Measurements from ENCODE around the gene C2CD4D.
A peak's percentile ranks its signal among the peaks of the same experiment; 100 is the strongest.
"Not testable (repeated sequence)": the region's sequence is repeated elsewhere in the genome, so short reads cannot be mapped to it uniquely, and the experiment has no call there.

The C2CD4D gene

DNA sequence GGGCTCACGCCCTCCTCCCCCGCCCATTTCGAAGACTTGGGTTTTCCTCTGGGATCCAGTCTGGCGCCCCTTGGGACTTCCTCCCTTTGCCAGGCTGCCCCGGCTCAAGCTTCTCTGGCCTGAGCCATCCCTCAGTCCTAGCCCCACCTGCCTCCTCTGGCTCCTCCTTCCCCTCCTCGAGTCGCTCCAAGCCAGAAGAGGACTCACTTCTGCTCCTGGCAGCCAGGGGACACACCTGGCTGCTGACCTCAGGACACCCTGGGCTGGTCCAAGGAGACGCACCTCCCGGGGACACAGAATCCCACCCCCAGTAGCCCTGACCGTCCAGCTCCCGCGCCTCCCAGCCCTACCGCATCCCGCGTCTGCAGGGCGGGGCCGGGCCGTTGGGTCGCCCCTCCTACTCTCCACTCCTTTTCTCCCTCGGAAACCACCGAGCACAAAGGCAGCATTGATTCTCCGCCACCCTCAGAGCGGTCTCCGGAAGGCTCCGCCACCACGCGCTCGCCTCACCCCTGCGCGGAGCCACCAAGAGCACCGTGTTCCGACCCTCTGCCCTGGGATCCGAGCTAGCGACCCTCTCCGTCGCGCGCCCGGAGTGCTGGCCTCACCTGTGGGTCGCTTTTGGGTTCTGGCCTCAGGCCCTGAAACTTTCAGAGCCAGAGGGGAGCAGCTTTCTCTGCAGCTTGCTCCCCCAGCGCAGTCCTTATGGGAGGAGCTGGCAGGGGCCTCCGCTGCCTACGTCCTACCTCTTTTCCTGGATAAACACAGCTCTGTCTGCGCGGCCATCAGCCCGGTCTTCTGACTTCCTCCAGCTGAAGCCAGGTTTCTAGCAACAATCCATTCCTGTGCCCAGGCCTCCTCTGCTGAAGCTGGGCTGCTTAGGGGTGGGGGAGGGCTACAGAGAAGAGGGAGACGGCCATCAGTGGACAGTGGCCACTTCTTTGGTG, at the start of gene C2CD4D:
C2CD4D (minus strand) TSS at position 364 of the 947 bp plus-strand sequence. CDS start 831 bp downstream, outside the sequence.
- peak; percentile 83 for DNase-seq

DNA sequence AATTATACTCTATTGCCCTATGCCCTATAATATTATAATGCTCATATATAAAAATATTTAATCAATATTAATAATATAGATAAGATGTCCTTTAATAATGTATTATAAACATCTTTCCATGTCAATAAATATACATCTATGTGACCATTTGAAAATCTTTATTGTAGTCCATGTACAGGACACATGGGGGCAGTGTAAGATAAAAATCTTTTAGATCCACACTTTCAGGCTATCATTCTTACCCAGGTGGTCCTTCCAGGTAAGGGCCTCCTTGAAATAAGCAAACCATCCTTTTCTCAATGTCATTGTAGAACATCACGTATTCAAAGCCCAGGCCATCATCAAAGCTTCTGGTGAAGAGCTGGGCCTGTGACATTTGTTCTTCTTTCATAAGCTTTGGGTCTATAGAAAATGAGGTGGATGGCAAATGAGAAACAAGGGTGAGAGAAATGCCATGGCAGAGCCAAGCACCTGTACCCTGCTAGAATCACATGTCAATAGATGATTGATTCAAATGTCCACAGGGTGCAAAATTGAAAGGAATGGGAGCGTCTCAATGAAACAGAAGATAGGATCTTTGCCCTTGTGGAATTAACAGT, 49.5 kb upstream of the C2CD4D start:
- DNase-seq, result peak; percentile 51

DNA sequence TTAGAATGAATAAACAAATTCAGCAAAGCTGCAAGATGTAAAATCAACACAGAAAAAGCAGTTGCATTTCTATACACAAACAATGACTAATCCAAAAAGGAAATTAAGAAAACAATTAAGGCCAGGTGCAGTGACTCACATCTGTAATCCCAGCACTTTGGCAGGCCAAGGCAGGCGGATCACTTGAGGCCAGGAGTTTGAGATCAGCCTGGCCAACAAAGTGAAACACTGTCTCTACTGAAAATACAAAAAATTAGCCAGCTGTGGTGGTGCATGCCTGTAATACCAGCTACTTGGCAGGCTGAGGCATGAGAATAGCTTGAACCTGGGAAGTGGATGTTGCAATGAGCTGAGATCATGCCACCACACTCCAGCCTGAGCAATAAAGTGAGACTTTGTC, 47.4 kb upstream of the C2CD4D start:
- no peak for DNase-seq

DNA sequence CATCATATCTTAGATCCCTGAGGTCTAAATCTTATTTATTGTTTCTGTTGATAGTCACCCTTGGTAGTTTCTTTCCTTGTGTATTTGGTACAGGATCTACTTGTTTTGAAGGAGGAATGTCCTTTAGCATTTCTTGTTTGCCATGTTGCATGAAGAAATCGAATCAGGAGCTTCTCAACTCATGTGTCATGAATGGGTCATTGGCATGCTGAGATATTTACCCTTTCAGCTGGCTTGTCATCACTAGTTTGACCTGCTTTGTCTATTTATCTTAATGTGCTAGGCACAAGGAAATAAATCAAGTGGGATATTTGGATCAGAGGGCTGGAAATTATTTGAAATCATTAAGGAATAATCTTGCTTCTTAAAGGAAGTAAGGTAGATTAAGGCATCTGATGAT, 45.9 kb upstream of the C2CD4D start:
- DNase-seq, result no peak

DNA sequence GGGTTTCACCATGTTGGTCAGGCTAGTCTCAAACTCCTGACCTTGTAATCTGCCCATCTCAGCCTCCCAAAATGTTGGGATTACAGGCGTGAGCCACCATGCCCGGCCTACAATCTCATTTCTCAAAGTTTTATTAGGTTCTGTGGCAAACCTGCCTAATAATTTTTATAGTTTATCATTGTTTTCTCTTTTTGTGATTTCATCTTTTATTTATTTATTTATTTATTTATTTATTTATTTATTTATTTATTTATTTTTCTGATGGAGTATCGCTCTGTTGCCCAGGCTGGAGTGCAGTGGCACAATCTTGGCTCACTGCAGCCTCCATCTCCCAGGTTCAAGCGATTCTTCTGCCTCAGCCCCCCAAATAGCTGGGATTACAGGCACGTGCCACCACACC, 45.3 kb upstream of the C2CD4D start:
- DNase-seq, result not testable (repeated sequence)

DNA sequence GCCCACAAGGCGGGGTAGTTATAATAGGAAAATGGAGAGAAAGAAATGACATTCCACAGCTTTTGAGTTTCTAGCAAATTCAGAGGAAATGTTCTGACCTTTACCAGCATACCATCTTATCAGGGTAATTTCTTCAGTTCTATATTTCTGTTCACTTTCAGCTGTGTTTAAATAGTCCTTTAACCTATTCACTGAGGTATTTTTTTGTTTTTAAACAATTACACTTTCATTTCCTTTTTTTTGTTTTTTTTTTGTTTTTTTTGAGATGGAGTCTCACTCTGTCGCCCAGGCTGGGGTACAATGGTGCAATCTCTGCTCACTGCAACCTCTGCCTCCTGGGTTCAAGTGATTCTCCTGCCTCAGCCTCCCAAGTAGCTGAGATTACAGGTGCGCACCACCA, 44.8 kb upstream of the C2CD4D start:
- DNase-seq, result not testable (repeated sequence)

DNA sequence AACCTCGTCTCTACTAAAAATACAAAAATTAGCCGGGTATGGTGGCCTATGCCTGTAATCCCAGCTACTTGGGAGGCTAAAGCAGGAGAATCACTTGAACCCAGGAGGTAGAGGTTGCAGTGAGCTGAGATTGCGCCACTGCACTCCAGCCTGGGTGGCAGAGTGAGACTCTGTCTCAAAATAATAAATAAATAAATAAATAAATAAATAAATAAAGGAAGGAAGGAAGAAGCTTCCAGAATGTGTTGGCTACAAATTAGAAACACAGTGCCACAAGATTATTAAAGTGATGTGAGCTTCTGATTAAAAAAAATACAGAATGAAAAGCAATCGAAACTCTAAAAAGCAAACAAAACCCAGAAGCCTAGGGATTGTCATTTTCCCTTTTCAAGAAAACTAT, 44.3 kb upstream of the C2CD4D start:
- DNase-seq, result not testable (repeated sequence)

DNA sequence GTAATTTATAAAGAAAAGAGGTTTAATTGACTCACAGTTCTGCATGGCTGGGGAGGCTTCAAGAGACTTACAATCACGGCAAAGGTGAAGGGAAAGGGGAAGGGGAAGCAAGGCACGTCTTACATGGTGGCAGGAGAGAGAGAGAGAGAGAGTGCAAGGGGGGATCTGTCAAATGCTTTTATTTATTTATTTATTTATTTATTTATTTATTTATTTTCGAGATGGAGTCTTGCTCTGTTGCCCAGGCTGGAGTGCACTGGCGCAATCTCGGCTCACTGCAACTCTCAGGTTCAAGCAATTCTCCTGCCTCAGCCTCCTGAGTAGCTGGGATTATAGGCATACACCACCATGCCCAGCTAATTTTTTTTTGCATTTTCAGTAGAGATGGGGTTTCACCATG, 43.3 kb upstream of the C2CD4D start:
- DNase-seq, result not testable (repeated sequence)

DNA sequence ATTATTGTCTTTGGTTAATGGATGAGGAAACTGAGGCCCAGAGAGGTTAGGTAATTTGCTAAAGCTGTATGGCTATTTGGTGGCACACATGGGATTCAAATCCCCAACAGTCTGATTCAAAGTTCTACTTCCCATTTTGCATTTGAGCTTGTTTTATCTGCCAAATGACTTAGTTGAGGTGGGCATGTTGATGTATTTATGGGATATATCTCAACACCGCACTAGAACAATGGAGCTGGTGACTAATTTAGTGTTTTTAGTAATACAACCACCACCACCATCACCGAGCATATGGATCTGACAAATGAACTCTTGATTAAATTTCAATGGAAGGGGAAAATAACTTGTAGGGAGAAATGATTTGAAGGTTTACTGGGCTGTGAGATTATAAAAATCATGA, 42.8 kb upstream of the C2CD4D start:
- DNase-seq, result no peak

DNA sequence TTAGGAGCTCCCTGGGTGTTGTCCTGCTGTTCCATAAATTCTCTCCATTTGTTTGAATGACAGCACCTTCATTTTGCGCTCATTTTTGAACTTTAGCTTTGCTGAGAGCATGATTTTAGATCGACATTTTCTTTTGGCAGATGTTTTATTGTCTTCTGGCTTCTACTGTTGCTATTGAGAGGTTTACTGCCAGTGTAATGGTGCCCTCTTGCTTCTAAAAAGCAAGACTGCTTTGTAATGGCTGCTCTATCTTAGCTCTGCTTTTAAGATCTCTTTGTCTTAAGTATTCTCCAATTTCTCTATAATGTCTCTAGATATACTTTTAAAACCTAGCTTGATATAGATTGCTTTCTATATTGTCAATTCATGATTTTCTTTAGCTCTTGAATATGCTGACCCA, 41.9 kb upstream of the C2CD4D start:
- DNase-seq, result no peak

DNA sequence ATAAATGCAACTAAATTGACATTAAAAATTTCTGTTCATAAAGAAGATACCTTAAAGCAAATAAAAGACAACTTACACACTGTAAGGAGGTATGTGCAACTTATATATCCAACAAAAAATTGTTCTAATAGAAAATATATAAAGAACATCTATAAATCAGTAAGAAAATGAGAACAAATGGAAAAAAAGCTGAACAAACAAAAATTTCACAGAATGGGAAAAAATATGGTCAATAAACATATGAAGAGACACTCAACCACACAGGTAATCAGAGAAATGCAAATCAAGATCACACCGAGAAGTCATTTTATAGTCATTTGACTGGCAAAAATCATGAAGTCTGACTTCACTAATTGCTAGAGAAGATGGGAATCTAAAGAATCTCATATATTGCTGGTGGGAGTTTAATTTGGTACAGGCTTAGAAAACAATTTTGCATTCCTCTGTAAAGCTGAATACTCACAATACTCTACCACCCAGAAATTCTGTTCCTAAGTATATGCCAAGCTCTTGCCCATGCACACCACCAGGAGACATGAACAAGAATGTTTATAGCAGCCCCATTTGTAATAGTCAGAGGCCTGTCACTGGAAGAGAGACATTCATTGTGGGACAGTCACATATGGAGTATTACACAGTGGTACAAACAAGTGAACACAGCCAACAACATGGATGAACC, 35.9 kb upstream of the C2CD4D start:
- no peak for DNase-seq

DNA sequence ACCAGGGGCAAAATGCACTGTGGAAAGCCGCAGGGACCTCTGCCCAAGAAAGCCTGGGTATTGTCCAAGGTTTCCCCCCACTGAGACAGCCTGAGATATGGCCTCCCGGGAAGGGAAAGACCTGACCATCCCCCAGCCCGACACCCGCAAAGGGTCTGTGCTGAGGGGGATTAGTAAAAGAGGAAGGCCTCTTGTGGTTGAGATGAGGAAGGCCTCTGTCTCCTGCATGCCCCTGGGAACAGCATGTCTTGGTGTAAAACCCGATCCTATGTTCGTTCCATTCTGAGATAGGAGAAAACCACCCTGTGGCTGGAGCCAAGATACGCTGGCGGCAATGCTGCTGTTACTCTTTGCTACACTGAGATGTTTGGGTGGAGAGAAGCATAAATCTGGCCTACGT, 33.2 kb upstream of the C2CD4D start:
- DNase-seq, result not testable (repeated sequence)

DNA sequence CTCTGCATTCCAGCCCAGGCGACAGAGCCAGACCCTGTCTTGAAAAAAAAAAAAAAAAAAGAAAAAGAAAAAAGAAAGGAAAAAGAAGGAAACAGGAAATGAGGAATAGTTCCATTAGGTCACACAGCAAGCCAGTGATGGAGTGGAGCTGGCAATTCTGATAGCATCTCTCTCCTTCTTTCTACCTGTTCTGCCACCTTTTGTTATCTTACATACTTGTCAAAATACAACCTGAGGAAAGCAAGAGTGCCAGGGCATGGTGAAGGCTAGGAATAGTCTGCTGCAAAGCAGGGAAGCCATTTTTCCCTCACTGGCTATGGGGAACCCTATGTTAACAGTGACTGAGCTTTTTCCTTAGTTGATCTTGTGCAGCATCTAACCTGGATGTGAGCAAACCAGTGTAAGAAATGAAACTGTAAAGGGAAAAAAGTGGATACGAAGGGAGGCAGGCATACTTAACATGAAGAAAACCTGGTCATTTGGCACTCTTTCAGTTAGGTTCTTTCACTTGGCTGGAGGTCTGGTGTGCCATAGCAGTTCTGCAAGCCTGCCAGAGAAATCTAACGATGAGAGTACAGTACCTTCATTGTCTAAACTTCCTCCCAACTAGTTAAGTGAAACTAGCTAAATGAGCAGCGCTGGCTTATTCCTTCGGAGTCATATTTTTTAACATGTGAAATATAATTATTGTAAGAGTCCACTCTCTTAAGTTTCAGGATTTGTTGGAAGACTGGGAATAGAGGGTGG, 31.8 kb upstream of the C2CD4D start:
- DNase-seq, result no peak

DNA sequence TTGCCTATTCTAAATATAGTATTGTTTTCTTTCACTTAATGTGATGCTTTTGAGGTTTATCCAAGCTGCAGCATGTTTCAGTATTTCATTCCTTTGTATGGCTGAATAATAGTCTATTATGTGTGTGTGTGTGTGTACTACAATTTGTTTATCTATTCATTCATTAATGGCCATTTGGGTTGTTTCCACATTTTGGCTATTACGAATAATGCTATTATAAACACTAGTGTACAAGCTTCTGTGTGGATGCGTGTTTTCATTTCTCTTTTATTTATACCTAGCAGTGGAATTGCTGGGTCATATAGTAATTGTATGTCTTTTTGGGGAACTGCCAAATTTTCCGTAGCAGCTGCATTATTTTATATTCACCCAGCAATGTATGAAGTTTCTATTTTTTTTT, 28.9 kb upstream of the C2CD4D start:
- no peak for DNase-seq

DNA sequence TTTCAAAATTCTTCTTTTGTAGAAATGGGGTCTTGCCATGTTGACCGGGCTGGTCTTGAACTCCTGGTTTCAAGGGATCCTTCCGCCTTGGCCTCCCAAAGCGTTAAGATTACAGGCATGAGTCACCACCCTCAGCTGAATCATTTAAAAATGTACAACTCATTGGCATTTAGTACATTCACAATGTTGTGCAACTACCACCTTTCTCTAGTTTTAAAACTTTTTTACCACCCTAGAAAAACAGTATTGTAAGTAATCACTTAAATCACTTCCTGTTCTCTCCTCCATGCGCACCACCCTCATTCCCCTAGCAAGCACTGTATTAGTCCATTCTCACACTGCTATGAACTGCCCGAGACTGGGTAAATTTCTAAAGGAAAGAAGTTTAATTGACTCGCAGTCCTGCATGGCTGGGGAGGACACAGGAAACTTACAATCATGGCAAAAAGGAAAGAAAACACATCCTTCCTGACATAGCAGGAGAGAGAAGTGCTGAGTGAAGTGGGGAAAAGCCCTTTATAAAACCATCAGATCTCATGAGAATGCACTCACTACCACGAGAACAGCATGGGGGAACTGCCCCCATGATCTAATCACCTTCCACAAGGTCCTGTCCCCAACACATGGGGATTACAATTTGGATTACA, 28.3 kb upstream of the C2CD4D start:
- DNase-seq, result no peak

DNA sequence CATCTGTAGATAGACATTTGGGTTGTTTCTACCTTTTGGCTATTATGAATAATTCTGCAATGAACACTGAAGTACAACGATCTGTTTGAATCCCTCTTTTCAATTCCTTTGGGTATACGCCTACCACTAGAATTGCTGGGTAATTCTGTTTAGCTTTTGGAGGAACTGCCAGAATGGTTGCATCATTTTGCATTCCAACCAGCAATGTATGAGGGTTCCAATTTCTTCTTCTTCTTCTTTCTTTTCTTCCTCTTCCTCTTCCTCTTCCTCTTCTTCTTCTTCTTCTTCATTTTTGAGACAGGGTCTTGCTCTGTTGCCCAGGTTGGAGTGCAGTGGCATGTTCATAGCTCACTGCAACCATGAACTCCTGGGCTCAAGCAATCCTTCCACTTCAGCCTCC, 27.7 kb upstream of the C2CD4D start:
- no peak for DNase-seq

DNA sequence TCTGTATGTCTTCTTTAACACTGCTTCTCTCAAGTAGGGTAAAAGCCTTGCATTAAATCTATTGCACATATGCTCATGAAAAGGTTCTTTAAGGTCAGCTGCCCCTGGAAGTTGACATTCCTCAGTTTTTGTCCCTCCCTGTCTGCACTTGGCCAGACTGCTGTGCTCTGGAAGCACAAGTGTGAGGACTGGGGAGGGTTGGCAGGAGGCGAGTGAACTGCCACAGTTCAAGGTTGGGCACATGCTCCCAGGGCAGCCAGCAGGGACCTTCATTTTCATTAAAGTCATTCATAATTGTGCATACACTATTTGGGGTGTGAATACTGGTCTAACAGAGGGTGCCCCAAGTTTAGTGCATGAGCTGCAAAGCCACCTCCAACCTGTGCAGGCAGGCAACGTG, 24.8 kb upstream of the C2CD4D start:
- no peak for DNase-seq

DNA sequence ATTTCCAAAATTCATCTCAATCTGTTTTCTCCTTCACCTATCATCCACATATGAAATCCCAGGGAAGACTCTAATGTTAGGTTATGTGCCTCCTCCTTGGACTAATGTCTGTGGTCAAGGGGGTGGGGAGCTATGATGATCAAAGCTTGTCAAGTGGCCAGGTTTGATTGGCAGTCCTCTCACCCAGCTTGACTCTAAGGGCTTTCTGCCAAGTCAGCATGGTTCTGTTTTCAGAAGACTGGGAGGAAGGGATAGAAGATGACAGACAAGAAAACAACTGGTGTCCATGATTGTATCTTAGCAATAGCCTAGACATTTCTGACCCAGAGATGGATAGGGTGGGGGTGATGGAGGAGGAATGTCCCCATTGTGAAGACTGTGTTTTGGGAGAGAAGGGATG, 23.0 kb upstream of the C2CD4D start:
- no peak for DNase-seq

DNA sequence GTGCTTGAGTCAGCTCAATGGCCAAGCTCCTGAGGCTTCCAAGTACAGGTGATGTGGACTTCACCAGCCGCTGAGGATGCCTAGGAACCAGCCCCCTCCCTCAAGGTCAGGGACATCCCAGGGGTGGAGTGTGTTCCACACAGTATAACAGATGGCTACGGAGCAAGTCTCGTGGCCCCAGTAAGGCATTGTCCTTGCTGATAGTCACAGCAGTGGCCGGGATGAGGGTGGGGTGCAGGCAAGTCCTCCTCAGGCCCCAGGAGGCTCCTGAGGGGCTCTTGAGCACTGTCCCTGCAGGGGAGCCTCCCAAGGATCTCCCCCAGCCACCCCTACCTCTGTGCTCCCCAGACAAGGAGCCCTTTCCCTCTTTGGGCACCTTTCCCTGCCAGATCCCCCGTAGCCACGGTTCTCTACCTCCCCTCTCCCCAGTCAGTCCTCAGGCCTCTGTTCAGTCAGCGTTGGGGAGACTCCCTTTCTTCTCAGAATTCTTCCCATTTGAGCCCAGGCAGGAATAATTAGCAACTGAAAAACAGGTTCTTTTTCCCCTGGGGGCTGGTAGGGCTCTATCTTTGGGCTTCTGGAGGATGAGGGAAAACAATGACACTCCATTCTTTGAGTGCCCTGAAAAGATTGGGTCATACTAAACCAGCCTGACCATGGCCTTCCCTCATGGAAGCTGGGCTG, 21.0 kb upstream of the C2CD4D start:
- no peak for DNase-seq

DNA sequence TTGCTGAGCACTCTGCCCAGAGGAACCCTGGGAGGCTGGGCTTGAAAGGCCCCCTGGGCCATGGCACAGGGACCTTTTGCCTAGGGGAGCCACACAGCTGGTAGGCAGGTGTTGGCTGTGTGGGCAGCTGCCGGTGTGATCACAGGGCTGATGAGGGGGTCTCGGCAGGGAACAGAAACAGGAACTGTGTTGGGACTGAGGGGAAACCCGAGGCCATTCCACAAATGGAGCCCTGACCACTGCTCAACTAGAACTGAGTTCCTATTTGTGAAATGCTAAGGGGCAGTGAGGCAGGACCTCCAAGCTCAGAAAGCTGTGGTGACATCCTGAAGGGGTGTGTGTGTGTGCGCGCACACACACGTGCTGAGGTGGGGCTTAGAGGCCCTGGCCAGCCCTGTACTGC, 20.3 kb upstream of the C2CD4D start:
- no peak for DNase-seq

DNA sequence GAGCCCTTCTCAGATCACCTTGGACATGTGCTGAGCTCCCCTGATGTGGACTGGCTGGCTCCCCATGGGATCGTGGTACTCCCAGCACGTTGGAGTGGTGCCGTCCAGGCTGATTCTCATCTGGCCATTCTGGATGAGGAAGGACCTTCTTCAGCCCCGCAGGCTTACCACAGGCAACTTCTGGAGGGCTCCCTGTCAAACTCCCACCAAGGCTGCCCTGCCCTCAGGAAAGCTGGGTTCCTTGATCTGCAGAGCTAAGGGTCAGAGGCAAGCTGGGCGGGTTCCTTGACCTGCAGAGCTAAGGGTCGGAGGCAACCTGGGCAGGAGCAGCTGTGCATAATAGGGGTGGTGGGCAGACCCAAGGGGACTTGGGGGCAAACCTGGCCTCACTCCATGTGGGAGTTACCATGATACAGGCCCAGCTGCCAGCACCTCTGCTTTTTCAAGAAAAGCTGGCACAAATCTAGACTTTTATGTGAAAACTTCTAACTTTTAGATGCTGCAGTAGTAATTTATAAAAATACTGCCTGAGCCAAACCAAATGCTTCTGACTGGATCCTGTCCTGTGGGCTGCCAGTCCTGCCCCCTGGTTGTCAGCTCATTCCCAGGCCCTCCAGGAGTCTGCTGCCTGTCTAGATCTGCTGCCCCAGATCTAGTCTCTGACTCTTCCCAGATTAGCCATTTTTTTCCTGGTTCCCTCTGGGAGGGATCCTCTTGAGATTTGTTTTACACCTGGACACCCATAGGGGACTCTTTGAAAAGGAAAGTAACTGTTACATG, 19.5 kb upstream of the C2CD4D start:
- no peak for DNase-seq

Data from CD4-positive, alpha-beta T cell treated with Interleukin-21 for 1 hour (primary cell).